GM18508 (cell line): ENCODE results near the gene KCNAB1.
"Not testable (repeated sequence)": the region's sequence is repeated elsewhere in the genome, so short reads cannot be mapped to it uniquely, and the experiment has no call there.

Experiments
- ATAC-seq: cut with Tn5 transposase; IDR thresholded peaks from one replicate; pipeline ENCODE4 v1.9.1; 2021; ENCODE audit warnings: moderate number of reproducible peaks; ENCODE audit not compliant: insufficient read depth, unreplicated experiment

The KCNAB1 gene

GRCh38 chr3:156172536-156172935, 52.2 kb downstream of the KCNAB1 start:
- ATAC-seq: no peak

- no peak for ATAC-seq
Observed at GRCh38 chr3:156174229-156174847, 54.0 kb downstream of the KCNAB1 start.

- ATAC-seq: no peak
Observed at GRCh38 chr3:156175570-156175969, 55.2 kb downstream of the KCNAB1 start.

- ATAC-seq: no peak
Observed at GRCh38 chr3:156176048-156176447, 55.7 kb downstream of the KCNAB1 start.

GRCh38 chr3:156176629-156177210, 56.3 kb downstream of the KCNAB1 start:
- no peak for ATAC-seq

GRCh38 chr3:156180077-156180476, 59.7 kb downstream of the KCNAB1 start:
- ATAC-seq: no peak

- ATAC-seq: no peak
Observed at GRCh38 chr3:156181509-156181908, 61.1 kb downstream of the KCNAB1 start.

- ATAC-seq: no peak
Observed at GRCh38 chr3:156183396-156183795, 63.0 kb downstream of the KCNAB1 start.

GRCh38 chr3:156184156-156184555, 63.8 kb downstream of the KCNAB1 start:
- ATAC-seq: no peak

- ATAC-seq: no peak
Observed at GRCh38 chr3:156187146-156187769, 66.9 kb downstream of the KCNAB1 start.

GRCh38 chr3:156188757-156189156, 68.4 kb downstream of the KCNAB1 start:
- no peak for ATAC-seq

- ATAC-seq: no peak
Observed at GRCh38 chr3:156189927-156190326, 69.5 kb downstream of the KCNAB1 start.

- ATAC-seq: not testable (repeated sequence)
Observed at GRCh38 chr3:156194945-156195344, 74.6 kb downstream of the KCNAB1 start.

- ATAC-seq: not testable (repeated sequence)
Observed at GRCh38 chr3:156197152-156197551, 76.8 kb downstream of the KCNAB1 start.

GRCh38 chr3:156201411-156202405, 81.3 kb downstream of the KCNAB1 start:
- no peak for ATAC-seq

GRCh38 chr3:156206157-156206556, 85.8 kb downstream of the KCNAB1 start:
- ATAC-seq: no peak

GRCh38 chr3:156207802-156208685, 87.7 kb downstream of the KCNAB1 start:
- ATAC-seq: no peak

GRCh38 chr3:156209631-156210335, 89.4 kb downstream of the KCNAB1 start:
- ATAC-seq: no peak

- no peak for ATAC-seq
Observed at GRCh38 chr3:156211583-156211982, 91.2 kb downstream of the KCNAB1 start.
